HS-5 (cell line): ENCODE results near the gene TNXB.

ENCODE experiments used
- DNase-seq: peaks from one replicate; pipeline ENCODE4 v3.0.0-alpha.2; 2012; ENCODE audit warnings: low read depth

Gene TNXB, protein sequence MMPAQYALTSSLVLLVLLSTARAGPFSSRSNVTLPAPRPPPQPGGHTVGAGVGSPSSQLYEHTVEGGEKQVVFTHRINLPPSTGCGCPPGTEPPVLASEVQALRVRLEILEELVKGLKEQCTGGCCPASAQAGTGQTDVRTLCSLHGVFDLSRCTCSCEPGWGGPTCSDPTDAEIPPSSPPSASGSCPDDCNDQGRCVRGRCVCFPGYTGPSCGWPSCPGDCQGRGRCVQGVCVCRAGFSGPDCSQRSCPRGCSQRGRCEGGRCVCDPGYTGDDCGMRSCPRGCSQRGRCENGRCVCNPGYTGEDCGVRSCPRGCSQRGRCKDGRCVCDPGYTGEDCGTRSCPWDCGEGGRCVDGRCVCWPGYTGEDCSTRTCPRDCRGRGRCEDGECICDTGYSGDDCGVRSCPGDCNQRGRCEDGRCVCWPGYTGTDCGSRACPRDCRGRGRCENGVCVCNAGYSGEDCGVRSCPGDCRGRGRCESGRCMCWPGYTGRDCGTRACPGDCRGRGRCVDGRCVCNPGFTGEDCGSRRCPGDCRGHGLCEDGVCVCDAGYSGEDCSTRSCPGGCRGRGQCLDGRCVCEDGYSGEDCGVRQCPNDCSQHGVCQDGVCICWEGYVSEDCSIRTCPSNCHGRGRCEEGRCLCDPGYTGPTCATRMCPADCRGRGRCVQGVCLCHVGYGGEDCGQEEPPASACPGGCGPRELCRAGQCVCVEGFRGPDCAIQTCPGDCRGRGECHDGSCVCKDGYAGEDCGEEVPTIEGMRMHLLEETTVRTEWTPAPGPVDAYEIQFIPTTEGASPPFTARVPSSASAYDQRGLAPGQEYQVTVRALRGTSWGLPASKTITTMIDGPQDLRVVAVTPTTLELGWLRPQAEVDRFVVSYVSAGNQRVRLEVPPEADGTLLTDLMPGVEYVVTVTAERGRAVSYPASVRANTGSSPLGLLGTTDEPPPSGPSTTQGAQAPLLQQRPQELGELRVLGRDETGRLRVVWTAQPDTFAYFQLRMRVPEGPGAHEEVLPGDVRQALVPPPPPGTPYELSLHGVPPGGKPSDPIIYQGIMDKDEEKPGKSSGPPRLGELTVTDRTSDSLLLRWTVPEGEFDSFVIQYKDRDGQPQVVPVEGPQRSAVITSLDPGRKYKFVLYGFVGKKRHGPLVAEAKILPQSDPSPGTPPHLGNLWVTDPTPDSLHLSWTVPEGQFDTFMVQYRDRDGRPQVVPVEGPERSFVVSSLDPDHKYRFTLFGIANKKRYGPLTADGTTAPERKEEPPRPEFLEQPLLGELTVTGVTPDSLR (N-terminal part only)

DNA sequence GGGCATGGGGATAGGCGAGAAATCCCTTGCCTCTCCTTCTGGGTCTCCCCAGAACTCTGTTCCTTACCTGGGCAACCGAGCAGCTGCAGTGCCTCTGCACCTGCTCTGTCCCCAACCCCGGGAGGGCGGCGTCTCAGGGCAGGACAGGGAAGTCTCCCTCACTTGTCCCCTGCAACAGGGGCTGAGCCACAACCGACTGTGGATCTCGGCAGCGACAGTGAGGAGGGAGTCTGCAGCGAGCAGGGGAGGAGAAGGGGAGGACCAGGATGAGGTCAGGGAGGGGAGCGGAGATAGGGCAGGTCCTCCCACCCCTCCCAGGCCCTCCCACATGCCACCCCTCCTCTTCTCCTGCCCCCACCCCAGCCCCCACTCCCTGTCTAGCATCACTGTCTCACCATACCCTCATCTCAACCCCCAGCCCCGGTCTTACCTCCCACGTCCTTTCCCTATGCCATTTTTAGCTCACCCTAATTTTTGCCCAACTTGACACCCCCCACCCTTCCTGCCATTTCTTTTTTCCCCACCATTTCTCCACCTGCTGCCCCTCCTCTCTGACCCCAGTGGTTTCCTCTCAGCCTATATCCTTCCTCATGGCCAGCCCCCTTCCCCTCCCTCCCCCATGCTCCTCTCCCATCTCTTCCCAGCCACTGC, at the start of gene TNXB:
TSS of gene TNXB (minus strand) at position 225 of the 651 bp plus-strand sequence. CDS start 11,140 bp downstream, outside the sequence.
- no peak for DNase-seq

DNA sequence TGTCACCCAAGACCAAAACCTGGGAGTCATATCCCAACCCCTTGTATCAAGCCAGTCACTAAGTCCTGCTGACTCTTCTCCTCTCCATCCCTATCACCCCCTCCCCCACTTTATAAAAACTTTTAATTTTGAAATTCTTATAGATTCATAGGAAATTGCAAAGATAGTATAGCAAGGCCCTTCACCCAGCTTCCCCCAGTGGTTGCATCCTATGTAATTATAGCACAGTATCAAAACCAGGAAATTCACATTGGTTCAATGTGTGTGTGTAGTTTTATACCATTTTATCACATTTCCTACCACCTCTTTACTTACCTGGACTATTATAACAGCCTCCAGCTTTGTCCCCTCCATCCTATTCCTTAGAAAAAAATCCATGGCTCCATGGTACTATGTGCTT, 48.9 kb upstream of the TNXB start:
- no peak for DNase-seq

DNA sequence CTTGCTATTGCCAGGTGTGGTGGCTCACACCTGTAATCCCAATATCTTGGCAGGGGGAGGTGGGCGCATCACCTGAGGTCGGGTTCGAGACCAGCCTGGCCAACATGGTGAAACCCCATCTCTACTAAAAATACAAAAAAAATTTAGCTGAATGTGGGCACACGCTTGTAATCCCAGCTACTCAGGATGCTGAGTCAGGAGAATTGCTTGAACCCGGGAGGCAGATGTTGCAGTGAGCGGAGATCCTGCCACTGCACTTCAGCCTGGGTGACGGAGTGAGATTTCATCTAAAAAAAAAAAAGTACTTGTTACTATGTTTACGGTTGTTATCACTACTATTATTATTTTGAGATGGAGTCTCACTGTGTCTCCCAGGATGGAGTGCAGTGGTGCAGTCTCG, 47.8 kb upstream of the TNXB start:
- DNase-seq = no peak

DNA sequence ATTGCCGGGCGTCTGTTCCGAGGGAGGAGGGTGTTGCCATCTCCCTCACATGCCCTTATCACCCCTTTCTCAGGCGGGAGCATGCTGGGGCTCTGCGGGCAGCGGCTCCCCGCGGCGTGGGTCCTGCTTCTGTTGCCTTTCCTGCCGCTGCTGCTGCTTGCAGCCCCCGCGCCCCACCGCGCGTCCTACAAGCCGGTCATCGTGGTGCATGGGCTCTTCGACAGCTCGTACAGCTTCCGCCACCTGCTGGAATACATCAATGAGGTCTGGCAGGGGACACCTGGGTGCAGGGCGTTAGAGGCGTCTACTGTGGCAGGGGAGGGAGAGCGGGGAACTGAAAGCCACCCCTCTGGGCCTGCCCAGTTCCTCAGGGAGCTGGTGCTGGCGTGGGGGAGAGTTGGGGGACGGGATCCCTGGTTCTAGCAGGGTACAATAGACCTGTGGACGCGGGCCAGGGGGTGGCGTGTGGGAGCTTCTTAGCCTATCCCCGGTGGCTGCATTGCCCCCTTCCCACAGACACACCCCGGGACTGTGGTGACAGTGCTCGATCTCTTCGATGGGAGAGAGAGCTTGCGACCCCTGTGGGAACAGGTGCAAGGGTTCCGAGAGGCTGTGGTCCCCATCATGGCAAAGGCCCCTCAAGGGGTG, 45.5 kb upstream of the TNXB start:
- DNase-seq = no peak

DNA sequence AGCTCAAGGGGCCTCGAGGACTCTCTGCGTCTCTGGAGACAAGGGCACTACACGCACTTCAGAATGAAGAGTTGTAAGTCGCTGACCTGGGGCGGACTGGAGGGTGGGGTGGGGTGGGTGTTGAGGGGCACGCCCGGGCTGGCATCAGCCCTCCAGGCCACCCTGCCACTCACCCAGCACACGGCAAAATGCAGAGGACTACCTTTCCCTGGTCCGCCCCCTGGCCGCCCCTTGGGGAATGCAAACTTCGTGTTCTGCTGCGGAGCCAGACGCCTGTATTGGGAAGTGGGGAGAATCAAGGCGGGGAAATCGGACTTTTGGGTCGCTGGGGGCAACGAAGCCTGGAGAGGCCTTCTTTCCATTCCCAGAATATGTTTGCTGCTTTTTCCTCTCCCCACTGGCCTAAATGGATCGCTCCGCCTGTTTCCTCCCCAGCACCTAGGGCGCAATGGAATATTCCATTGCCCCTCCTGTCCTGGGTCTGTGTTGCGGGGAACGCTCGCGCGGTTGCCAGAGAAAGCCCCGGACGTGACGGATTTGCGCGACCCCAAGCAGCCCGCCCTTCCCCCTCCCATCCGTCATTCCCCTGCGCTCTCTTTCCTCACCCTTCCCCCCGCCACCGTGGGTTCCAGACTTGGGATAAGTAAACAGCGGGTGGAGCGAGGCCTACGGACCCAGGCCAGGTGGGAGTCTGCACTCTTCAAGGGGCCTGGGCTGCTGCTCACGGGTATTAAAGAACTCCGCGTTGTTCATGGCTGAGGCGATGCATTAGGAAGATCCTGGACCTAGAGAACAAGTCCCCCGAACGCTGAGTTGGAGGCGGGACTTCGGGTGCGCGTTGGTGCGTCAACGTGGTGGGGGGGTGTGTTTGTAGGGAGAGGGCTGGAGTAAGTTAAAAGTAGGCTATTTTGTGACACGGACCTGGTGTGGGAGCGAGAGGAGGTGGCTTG, 44.7 kb upstream of the TNXB start, which contains the start of gene PPT2:
TSS of gene PPT2 (plus strand) at position 578 of the 950 bp plus-strand sequence. CDS start 454 bp downstream, outside the sequence.
- DNase-seq = peak; percentile 73

DNA sequence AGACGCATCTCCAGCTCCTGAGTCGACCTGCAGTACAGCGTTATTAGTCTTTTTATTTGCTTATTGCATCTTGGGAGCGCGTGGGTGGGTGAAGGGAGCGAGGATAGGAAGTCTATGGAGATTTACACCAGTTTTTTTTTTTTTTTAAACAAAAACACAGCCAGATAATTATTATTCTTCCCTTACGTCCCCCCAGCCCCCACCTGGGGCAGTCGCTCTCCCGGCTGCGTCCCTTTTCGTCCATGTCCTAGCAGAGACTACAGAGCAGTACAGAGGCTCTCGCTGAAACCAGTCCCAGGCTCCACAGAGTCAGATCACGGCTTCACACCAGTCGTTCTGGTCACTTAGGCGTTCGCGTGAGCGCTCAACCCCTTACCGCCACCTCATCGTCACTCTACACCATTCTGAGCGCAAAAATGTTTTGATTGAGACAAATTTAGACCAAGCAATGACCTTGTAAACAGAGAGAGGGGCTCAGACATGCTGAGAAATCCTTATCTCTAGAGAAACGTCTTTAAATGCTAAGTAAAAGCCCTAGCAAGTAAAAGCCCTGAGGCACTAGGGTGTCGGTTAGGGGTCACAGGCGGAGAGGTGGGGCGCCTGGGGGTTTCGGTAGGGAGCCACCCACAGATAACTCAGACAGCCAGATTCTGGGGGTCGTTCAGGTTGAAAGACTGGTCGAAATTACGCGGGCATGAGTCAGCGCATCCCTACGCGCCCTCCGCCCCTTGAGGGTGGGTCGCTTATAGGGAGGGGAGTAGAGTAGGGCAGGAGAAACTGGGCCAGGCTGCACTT, 43.8 kb upstream of the TNXB start:
- DNase-seq = no peak

DNA sequence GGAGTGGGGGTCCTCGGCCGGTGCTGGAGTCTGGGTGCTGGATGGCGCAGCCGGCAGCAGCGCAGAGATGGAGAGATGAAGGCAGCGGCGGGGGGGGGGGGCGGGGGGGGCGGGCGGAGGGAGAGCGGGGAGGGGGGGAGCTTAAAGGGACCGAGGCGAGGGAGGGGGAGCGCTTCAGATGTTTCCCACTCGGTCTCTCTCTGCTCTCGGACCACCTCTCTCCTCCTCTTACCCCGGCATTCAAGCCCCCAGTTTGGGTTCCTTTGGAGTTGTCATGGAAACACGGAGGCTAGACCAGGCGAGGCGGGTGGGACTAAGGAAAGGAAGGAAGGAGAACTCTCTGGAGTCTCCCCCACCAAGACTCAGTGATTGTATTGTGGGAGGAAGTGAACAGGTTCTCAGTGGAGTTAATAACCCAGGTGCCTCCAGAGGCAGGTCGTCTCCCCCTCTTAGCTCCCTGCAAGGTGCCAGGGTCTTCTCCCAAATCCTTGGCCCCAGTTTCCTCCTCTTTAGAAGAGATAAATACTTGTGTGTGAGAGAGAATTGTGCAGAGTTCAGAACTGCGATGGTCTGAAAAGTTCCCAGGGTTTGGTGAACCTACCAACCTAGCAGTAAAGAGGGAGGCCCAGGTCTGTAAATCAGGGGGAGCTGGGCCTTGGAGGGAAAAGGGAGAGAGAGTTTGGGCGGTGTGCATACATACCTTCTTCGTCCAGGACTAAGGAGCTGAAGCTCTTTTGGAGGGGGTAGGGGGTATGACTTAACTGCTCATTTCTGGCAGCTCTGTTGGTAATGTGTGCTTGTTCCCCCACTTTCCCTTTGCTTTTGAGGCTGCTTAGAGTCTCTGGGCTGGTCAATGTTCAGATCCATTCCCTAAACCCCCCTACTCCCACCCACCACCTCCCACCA, 43.0 kb upstream of the TNXB start, which contains the start of gene PRRT1:
TSS of gene PRRT1 (minus strand) at position 77 of the 906 bp plus-strand sequence. CDS start 112 bp downstream, outside the sequence.
- no peak for DNase-seq

DNA sequence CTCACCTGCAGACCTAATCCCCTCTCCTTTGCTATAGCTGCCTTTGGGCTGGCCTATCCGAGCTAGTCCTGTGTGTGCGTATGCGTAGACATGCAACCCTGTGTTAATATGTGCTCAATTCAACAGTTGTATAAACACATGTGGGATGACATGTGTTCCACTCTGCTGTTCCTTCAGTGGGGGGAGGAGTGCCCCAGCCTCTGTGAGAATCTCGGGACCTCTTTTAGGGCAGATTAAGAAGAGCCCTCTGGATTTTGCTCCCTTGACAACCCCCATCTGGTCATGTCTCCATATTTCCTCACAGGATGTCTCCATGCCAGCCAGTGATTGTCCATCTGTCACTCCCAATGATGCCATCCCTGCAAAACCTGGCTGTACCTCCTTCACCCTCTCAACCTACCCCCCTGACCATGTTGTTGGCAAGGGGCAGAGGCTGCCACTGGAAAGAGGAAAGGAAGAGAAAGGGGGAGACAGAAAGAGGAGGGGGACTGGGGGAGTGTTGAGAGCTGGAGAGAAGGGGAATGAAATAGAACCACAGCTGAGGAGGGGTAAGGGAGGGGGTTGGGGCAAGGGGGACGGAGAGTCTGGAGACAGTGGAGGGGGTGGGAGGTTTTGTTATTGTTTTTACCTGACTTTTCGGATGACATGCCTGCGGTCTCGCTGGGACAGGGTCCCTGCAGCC, 42.2 kb upstream of the TNXB start:
- no peak for DNase-seq

DNA sequence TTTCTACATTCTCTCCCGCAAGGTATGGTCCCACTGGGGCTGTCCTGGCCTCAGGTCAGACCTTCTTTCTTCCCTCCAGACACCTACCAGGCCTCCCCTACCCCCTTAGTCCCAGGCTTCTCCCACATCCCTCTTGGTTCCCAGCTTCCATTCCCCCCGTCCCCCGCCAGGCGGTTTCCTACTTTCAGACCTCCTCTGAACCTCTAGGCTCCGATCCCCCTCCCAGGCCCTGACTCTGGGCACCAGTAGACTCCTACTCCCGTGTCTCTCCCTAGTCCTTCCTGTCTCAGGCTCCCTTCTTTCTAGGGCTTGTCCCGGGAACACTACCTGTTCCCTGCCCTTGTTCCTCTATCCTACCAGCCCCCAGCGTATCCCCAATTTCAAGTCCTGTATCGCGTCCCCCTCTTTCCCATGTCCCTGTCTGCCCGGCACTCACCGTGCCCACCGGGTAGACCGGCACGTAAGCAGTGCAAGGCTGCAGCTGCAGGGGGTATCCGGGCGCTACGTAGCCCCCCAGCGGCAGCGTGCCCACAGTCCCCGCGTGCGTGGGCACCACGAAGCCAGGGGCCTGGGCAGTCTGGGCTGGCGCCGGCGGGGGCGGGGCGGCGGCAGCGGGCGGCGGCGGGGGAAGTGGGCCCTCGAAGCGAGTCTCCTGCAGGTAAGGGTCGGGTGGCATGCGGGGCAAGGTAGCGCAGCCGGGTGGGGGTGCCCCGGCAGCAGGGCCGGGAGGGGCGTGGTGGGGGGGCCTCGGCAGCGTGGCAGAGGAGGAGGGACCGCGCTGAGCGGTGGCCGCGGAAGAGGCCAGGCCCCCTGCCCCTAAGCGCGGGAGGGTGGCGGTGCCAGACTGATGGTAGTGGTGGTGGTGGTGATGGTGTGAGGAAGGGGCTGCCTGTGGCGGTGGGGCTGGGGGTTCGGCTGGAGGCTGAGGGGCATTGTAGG, 41.1 kb upstream of the TNXB start:
- no peak for DNase-seq

DNA sequence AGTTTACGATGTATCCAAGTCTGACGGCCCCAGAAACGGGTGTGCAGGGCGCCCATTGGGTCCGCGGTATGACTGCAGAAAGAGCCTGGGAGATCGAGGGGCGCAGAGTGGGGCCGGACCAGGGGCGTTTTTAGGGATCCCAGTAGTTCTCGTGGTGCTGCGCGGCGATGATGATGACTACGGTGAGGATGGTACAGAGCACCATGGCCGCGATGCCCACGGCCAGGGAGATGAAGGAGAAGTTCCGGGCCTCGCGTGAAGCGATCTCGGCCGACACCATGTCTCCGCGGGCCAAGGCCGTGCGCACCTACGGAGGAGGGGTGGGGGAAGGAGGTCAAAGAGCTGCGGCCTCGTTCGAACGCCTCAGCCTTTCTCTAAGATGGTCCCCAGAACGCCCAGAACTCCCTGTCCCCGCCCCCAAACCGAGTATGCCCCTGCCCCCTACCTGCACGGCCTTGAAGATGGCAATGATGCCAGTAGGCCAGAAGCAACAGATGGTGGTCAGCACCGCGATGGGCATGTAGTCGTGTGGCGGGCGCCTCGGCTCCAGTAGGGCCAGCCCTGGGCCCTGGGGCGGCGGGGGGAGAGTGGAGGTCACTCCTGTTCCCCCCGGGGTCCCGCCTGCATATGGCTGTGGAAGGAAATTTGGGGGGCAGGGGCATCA, 40.1 kb upstream of the TNXB start:
- DNase-seq = no peak

DNA sequence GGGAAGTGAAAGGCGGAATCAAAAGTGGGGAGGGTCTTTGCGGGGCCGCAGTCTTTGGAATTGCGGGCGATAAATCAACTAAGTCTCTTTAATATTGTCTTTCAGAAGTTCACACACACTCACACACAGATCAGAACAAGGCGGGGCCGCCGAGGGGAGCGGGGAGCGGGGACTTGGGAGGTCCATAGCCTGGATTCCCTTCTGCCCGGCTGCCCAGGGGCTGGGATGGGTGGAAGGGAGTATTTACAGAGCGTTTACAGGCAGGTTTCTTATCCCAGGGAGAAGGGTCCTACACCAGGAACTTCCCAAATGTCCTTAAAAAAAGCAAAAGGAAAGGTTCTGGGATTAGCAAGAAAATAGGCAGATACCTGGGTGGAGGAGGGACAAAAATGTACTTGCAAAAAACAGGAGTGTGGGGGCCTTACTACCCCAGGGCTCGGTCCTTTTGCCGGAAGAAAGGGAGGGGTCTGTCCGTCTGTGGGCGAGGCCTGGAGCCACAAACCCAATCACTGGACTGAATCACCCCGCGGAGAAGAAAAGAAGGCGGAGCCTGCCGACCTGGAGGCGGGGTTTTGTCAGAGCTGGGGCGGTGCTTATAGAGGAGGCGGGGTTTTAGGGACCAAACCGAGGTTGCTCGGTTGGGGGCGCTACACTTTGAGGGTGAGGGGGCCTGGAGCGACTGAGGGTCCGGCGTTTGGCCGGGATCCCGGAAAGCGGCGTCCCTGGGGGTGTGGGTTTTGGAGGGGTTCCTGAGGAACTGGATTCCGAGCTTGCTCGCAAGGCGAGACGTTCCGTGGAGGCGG, 39.4 kb upstream of the TNXB start:
- DNase-seq = no peak

DNA sequence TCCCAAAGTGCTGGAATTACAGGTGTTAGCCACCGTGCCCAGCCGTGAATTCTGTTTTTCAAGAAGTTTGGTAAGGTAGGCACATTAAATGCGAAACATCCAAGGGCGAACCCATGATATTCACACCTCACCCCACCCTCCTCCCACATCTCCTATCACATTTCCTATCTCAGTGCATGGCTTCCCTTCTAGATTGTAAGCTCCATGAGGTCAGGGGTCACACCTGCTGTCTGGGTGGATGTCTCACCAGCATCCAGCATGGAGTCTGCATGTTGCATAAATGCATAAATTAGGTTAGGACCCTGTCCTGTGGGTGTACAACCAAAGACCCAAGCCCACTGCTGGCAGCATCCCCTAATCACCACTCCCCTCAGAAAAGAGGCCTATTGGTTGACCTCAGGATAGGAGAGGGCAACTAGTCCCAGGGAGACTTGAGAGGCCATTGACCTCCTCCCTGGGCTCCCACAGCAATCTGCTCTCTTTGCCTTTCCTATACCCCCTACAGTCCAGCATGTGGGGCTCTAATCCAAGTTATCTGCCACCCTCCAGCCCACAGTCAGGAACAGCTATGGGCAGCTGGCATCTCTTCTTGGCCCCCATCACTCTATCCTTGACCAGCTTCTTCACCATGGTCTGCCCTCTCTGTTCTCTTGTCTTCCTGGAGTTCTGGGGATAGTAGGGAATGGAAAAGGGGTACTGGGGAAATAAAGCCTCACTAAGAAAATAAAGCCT, 38.4 kb upstream of the TNXB start:
- DNase-seq = no peak

DNA sequence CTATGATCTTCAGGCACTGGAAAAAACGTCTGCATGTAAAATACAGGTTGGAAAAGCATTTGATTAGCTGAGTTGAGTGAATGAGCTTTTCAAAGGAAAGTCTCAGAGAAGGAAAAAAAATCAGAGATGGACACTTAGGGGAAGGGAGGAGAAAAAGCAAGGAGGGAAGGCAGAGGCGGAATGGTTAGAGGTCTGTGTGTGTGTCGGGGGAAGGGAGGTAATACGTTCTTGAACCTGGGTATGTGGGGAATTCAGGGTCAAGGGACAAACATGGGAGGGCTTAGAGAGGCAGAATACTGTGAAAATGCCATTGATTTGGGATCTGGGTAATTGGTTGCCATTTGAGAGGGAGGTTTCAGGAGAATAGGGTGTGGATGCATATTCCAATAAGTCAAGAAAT, 37.5 kb upstream of the TNXB start:
- no peak for DNase-seq

DNA sequence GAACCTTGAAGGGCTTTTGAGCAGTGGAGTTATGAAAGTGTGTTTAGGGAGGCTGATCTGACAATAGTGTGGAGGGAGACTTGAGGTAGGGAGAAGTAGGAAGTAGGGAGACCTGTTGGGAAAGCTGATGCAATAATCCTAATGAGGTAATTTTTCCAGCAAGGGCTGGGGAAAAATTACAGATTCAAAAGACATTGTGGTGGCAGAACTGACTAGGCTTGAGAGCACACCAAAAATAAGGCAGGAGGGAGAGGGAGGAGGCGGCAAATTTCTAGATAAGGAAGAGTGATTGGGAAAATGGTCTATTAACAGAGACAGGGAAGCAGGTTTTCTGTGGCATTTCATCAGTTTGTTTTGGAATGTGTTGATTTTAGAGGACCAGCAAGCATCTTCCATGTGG, 37.1 kb upstream of the TNXB start:
- no peak for DNase-seq
